Naive thymus-derived CD4-positive, alpha-beta T cell (primary cell): ENCODE measurements around the gene SLC11A1. TPM values are rescaled to one million over a fixed set of nuclear protein-coding genes. Genes with fewer than 3 reads are reported as not detected.
A peak's percentile ranks its signal among the peaks of the same experiment; 100 is the strongest.

Source experiments
- ATAC-seq: fragments of 150-1000 bp; cut with Tn5 transposase; 2 replicates; pipeline ENCODE4 v1.10.0; 2021; ENCODE audit warnings: mild to moderate bottlenecking, moderate library complexity
- CTCF ChIA-PET: fragments of 350-600 bp; sonication (Branson Sonifier 250); formaldehyde crosslinking; loops from one replicate; lab custom pipeline; 2021; ENCODE audit warnings: antibody characterized with exemption; lab: Charles Lee
- POLR2A ChIA-PET: fragments of 350-600 bp; sonication (Branson Sonifier 250); formaldehyde crosslinking; loops from one replicate; lab custom pipeline; 2021; ENCODE audit warnings: antibody characterized with exemption, inconsistent platforms; lab: Charles Lee
- DNase-seq, 9 donors: peaks; one replicate each; pipeline versions ENCODE4 v3.0.0 to v3.0.0-alpha.2; 2020 to 2022; ENCODE audit warnings: mixed read lengths in 1 of 9
- H3K27ac ChIP-seq: one replicate; pipeline ENCODE4 v1.7.0; 2013; ENCODE audit warnings: mild to moderate bottlenecking, low read depth, low read length, moderate library complexity
- H3K27me3 ChIP-seq, 2 donors: one replicate each; pipeline ENCODE4 v1.7.0; 2013; ENCODE audit warnings: low read length in 2 of 2, mild to moderate bottlenecking in 2 of 2, moderate library complexity in 2 of 2; ENCODE audit not compliant: control insufficient read depth in 2 of 2, insufficient read depth in 2 of 2
- H3K36me3 ChIP-seq, 3 experiments: 1 replicate in 2 of 3; 2 replicates in 1 of 3; pipeline ENCODE4 v1.7.0; 2013; ENCODE audit warnings: low read length in 3 of 3, mild to moderate bottlenecking in 3 of 3, moderate library complexity in 1 of 3; ENCODE audit not compliant: insufficient read depth in 3 of 3, control insufficient read depth in 2 of 3
- H3K4me1 ChIP-seq, 2 donors: one replicate each; pipeline ENCODE4 v1.7.0; 2013; ENCODE audit warnings: low read length in 2 of 2, mild to moderate bottlenecking in 2 of 2, moderate library complexity in 1 of 2; ENCODE audit not compliant: control insufficient read depth in 2 of 2, insufficient read depth in 2 of 2
- H3K4me3 ChIP-seq: 2 replicates; pipeline ENCODE4 v1.7.0; 2013; ENCODE audit warnings: mild to moderate bottlenecking, low read length
- H3K9me3 ChIP-seq, 3 experiments: 1 replicate in 2 of 3; 2 replicates in 1 of 3; pipeline ENCODE4 v1.7.0; 2013; ENCODE audit warnings: low read length in 3 of 3; ENCODE audit not compliant: control insufficient read depth in 2 of 3
- H3K27ac Mint-ChIP-seq, 9 donors: one replicate each; pipeline ENCODE4 v1.8.0; 2020 to 2022; ENCODE audit warnings: mixed read lengths in 9 of 9, mild to moderate bottlenecking in 8 of 9, moderate library complexity in 5 of 9, inconsistent platforms in 2 of 9
- H3K27me3 Mint-ChIP-seq, 5 donors: one replicate each; pipeline ENCODE4 v1.8.0; 2021 to 2022; ENCODE audit warnings: mixed read lengths in 5 of 5, mild to moderate bottlenecking in 1 of 5
- H3K36me3 Mint-ChIP-seq, 5 donors: one replicate each; pipeline ENCODE4 v1.8.0; 2020 to 2022; ENCODE audit warnings: mixed read lengths in 5 of 5, mild to moderate bottlenecking in 3 of 5, inconsistent platforms in 1 of 5
- H3K4me1 Mint-ChIP-seq, 7 donors: one replicate each; pipeline ENCODE4 v1.8.0; 2020 to 2022; ENCODE audit warnings: mixed read lengths in 7 of 7, mild to moderate bottlenecking in 3 of 7, inconsistent platforms in 1 of 7
- H3K4me3 Mint-ChIP-seq, 10 donors: one replicate each; pipeline ENCODE4 v1.8.0; 2020 to 2022; ENCODE audit warnings: mild to moderate bottlenecking in 10 of 10, mixed read lengths in 10 of 10, moderate library complexity in 6 of 10, inconsistent platforms in 2 of 10
- H3K9me3 Mint-ChIP-seq, 11 donors: one replicate each; pipeline ENCODE4 v1.8.0; 2020 to 2022; ENCODE audit warnings: mixed read lengths in 11 of 11, mild to moderate bottlenecking in 4 of 11, inconsistent platforms in 1 of 11, moderate library complexity in 1 of 11
- intact Hi-C, 2 donors: fragments of 100-400 bp; cut with micrococcal nuclease; formaldehyde crosslinking; loops; one replicate each; pipeline ENCODE4 v1.15.1; 2023
- polyA plus RNA-seq, 2 donors: library from polyadenylated mRNA; unstranded; fragments of 300-500 nt; fragmentation: Illumina TruSeq; gene quantifications; one replicate each; pipeline ENCODE4 v1.2.3, GENCODE V29; 2021
- total RNA-seq, 6 experiments: library from RNA in 5 of 6; stranded (reverse) in 5 of 6; gene quantifications; 1 replicate in 5 of 6; 2 replicates in 1 of 6; pipeline ENCODE4 v1.2.3 and lab custom pipeline; 2021 to 2026

Gene SLC11A1
- total and polyA plus RNA-seq, 7 experiments from 2014 or later: 0.27 to 399 (median 1.1) TPM

GRCh38 chr2:218406949-218407618, 25.0 kb downstream of the SLC11A1 start:
- POLR2A ChIA-PET: interaction anchor here (0.8 to 4.6 kb wide), 7 partner anchors 10 to 164 kb away, joined by 3 to 36 read pairs (median 3); partner anchors contain the start of gene USP37
- Mint-ChIP-seq H3K4me1 (peaks cover 31 to 58% (median 48%) of the 10 kb centered on the region in 7 donors), H3K36me3 (peaks cover 0 to 21% (median 0%) of the 10 kb centered on the region in 5 donors), H3K27me3 (peaks cover 0 to 3% (median 0%) of the 10 kb centered on the region in 5 donors), H3K4me3 (peak overlapping the region; percentile 77 to 95 (median 87)), H3K27ac (peak overlapping the region; percentile 83 to 95 (median 91)), H3K9me3 (no peaks in the 10 kb centered on the region)
- Histone ChIP-seq H3K9me3 (no peaks in the 10 kb centered on the region), H3K27me3 (no peaks in the 10 kb centered on the region), H3K27ac (peak overlapping the region; percentile 75), H3K4me3 (peak overlapping the region; percentile 56), H3K4me1 (peaks cover 18 to 25% of the 10 kb centered on the region in 2 donors), H3K36me3 (peaks cover 0 to 33% (median 0%) of the 10 kb centered on the region in 3 experiments)
- DNase-seq (peak in 8 of 9 donors; percentile 46 to 80 (median 76)), ATAC-seq (peak; percentile 60)
- CTCF ChIA-PET: interaction anchor here (1.0 to 2.7 kb wide), 3 partner anchors 10 to 49 kb away, joined by 3 to 11 read pairs (median 6); no protein-coding TSS in a partner anchor
- intact Hi-C loops: loop anchor here (1.0 to 2.0 kb wide), 10 partner anchors 11 to 981 kb away; partner anchors contain the start of genes CNOT9 (in 2 of the 2), TTLL4 (in 2 of the 2) and USP37 (in 2 of the 2)

- Histone ChIP-seq H3K9me3 (no peaks in the 10 kb centered on the region), H3K4me3 (no peak overlapping the region), H3K4me1 (peaks cover 18 to 23% of the 10 kb centered on the region in 2 donors), H3K36me3 (peaks cover 0 to 27% (median 0%) of the 10 kb centered on the region in 3 experiments), H3K27me3 (no peaks in the 10 kb centered on the region), H3K27ac (no peak overlapping the region)
- peaks cover 0 to 16% (median 0%) of the 10 kb centered on the region in 5 donors for H3K36me3 Mint-ChIP-seq
- CTCF ChIA-PET: interaction anchor here (1.1 kb wide), 1 partner anchor 58 kb away, joined by 3 read pairs; no protein-coding TSS in a partner anchor
- no peak for ATAC-seq
- intact Hi-C loops: loop anchor here in 1 of 2 donors (1.0 to 2.0 kb wide), 2 partner anchors 121 to 241 kb away; no protein-coding TSS in a partner anchor
- peaks cover 0 to 3% (median 0%) of the 10 kb centered on the region in 5 donors for H3K27me3 Mint-ChIP-seq
- H3K4me1 Mint-ChIP-seq: peaks cover 34 to 57% (median 53%) of the 10 kb centered on the region in 7 donors
- H3K27ac Mint-ChIP-seq: peak overlapping the region in 4 of 9 donors; percentile 14 to 89 (median 51)
- POLR2A ChIA-PET: interaction anchor here (0.7 to 4.6 kb wide), 3 partner anchors 11 to 162 kb away, joined by 3 to 36 read pairs (median 3); no protein-coding TSS in a partner anchor
- DNase-seq: no peak
- no peaks in the 10 kb centered on the region for H3K9me3 Mint-ChIP-seq
- H3K4me3 Mint-ChIP-seq: peak overlapping the region in 7 of 10 donors; percentile 25 to 92 (median 85)
Observed at GRCh38 chr2:218407717-218408116, 25.6 kb downstream of the SLC11A1 start.

GRCh38 chr2:218418321-218418716, 36.2 kb downstream of the SLC11A1 start:
- Mint-ChIP-seq H3K27ac (no peak overlapping the region), H3K4me3 (no peak overlapping the region), H3K27me3 (no peaks in the 10 kb centered on the region), H3K36me3 (no peaks in the 10 kb centered on the region), H3K9me3 (peaks cover 0 to 2% (median 0%) of the 10 kb centered on the region in 11 donors), H3K4me1 (peaks cover 0 to 2% (median 0%) of the 10 kb centered on the region in 7 donors)
- H3K4me3 ChIP-seq: no peak overlapping the region
- DNase-seq (no peak), ATAC-seq (no peak)
- no peak overlapping the region for H3K27ac ChIP-seq
- ChIA-PET POLR2A (no interaction called here), CTCF (no interaction called here)
- H3K9me3 ChIP-seq: no peaks in the 10 kb centered on the region
- no peaks in the 10 kb centered on the region for H3K27me3 ChIP-seq
- no peaks in the 10 kb centered on the region for H3K36me3 ChIP-seq
- intact Hi-C loops: no loop called here
- no peaks in the 10 kb centered on the region for H3K4me1 ChIP-seq

- H3K4me3 ChIP-seq: no peak within 1 kb of the TSS
- Mint-ChIP-seq H3K27ac (peak within 1 kb of the TSS in 1 of 9 donors; percentile 45), H3K36me3 (no peaks in the 10 kb centered on the region), H3K9me3 (peaks cover 0 to 2% (median 0%) of the 10 kb centered on the region in 11 donors), H3K27me3 (no peaks in the 10 kb centered on the region), H3K4me1 (peaks cover 0 to 2% (median 0%) of the 10 kb centered on the region in 7 donors), H3K4me3 (no peak within 1 kb of the TSS)
- H3K27ac ChIP-seq: no peak within 1 kb of the TSS
- intact Hi-C loops: no loop called here
- ChIA-PET CTCF (no interaction called here), POLR2A (no interaction called here)
- no peaks in the 10 kb centered on the region for H3K27me3 ChIP-seq
- ATAC-seq (no peak), DNase-seq (no peak)
- H3K9me3 ChIP-seq: no peaks in the 10 kb centered on the region
- no peaks in the 10 kb centered on the region for H3K36me3 ChIP-seq
- H3K4me1 ChIP-seq: no peaks in the 10 kb centered on the region
Observed at GRCh38 chr2:218418717-218419458, 36.8 kb downstream of the SLC11A1 start, which contains the start of gene VIL1. Gene VIL1, plus strand, starts transcription at chr2:218419123. Its CDS starts 4,656 bp downstream, at chr2:218423779.

- no peak overlapping the region for H3K27ac Mint-ChIP-seq
- H3K4me1 Mint-ChIP-seq: peaks cover 0 to 2% (median 0%) of the 10 kb centered on the region in 7 donors
- no peaks in the 10 kb centered on the region for H3K4me1 ChIP-seq
- no peaks in the 10 kb centered on the region for H3K27me3 ChIP-seq
- no peaks in the 10 kb centered on the region for H3K36me3 ChIP-seq
- intact Hi-C loops: no loop called here
- H3K27me3 Mint-ChIP-seq: no peaks in the 10 kb centered on the region
- H3K27ac ChIP-seq: no peak overlapping the region
- no peak for DNase-seq
- H3K36me3 Mint-ChIP-seq: no peaks in the 10 kb centered on the region
- ChIA-PET POLR2A (no interaction called here), CTCF (no interaction called here)
- no peak overlapping the region for H3K4me3 Mint-ChIP-seq
- H3K9me3 Mint-ChIP-seq: peaks cover 0 to 2% (median 0%) of the 10 kb centered on the region in 11 donors
- ATAC-seq: no peak
- H3K4me3 ChIP-seq: no peak overlapping the region
- no peaks in the 10 kb centered on the region for H3K9me3 ChIP-seq
Observed at GRCh38 chr2:218419630-218420216, 37.6 kb downstream of the SLC11A1 start.

GRCh38 chr2:218421027-218421426, 39.0 kb downstream of the SLC11A1 start:
- no peaks in the 10 kb centered on the region for H3K27me3 ChIP-seq
- no peaks in the 10 kb centered on the region for H3K27me3 Mint-ChIP-seq
- no peak overlapping the region for H3K27ac ChIP-seq
- no peak for DNase-seq
- H3K4me1 Mint-ChIP-seq: peaks cover 0 to 4% (median 0%) of the 10 kb centered on the region in 7 donors
- no peaks in the 10 kb centered on the region for H3K36me3 Mint-ChIP-seq
- no peaks in the 10 kb centered on the region for H3K9me3 ChIP-seq
- no peaks in the 10 kb centered on the region for H3K36me3 ChIP-seq
- peak overlapping the region in 1 of 9 donors; percentile 81 for H3K27ac Mint-ChIP-seq
- intact Hi-C loops: no loop called here
- no peaks in the 10 kb centered on the region for H3K4me1 ChIP-seq
- ATAC-seq: no peak
- ChIA-PET CTCF (no interaction called here), POLR2A (no interaction called here)
- peaks cover 0 to 2% (median 0%) of the 10 kb centered on the region in 11 donors for H3K9me3 Mint-ChIP-seq
- H3K4me3 ChIP-seq: no peak overlapping the region
- H3K4me3 Mint-ChIP-seq: no peak overlapping the region
